Activated T-helper 2 cell treated with anti-CD3 and anti-CD28 coated beads, Interferon-gamma antibody, Interleukin-2, Interleukin-4, amounts not matched to agents 10 μg/mL and 5 μg/mL and 100 μg/mL, durations not matched to agents 14 hours and 24 hours and 36 hours (primary cell): ENCODE data around the gene TFDP1. TPM values are rescaled to one million over a fixed set of nuclear protein-coding genes. Genes with fewer than 3 reads are reported as not detected.

ENCODE experiments used
- DNase-seq: peaks from one replicate; pipeline ENCODE4 v3.0.0; 2021; ENCODE audit warnings: low spot score
- H3K27ac Mint-ChIP-seq: one replicate; pipeline ENCODE4 v1.8.0; 2021; ENCODE audit warnings: mixed read lengths
- H3K27me3 Mint-ChIP-seq: one replicate; pipeline ENCODE4 v1.8.0; 2021; ENCODE audit warnings: low read depth, mixed read lengths
- H3K36me3 Mint-ChIP-seq: one replicate; pipeline ENCODE4 v1.8.0; 2021; ENCODE audit warnings: low read depth, mixed read lengths
- H3K4me1 Mint-ChIP-seq: one replicate; pipeline ENCODE4 v1.8.0; 2021; ENCODE audit warnings: low read depth, mixed read lengths
- H3K4me3 Mint-ChIP-seq: one replicate; pipeline ENCODE4 v1.8.0; 2021; ENCODE audit warnings: low read depth, mild to moderate bottlenecking, moderate library complexity, mixed read lengths
- H3K9me3 Mint-ChIP-seq: one replicate; pipeline ENCODE4 v1.8.0; 2021; ENCODE audit warnings: mixed read lengths
- intact Hi-C: fragments of 100-400 bp; cut with micrococcal nuclease; formaldehyde crosslinking; loops from one replicate; pipeline ENCODE4 v1.15.1; 2023
- total RNA-seq: library from RNA; stranded (reverse); gene quantifications from 2 replicates; pipeline ENCODE4 v1.2.3, GENCODE V29; 2022

TFDP1 gene
- total RNA-seq, 1 donor from 2014 or later = 164 TPM

DNA sequence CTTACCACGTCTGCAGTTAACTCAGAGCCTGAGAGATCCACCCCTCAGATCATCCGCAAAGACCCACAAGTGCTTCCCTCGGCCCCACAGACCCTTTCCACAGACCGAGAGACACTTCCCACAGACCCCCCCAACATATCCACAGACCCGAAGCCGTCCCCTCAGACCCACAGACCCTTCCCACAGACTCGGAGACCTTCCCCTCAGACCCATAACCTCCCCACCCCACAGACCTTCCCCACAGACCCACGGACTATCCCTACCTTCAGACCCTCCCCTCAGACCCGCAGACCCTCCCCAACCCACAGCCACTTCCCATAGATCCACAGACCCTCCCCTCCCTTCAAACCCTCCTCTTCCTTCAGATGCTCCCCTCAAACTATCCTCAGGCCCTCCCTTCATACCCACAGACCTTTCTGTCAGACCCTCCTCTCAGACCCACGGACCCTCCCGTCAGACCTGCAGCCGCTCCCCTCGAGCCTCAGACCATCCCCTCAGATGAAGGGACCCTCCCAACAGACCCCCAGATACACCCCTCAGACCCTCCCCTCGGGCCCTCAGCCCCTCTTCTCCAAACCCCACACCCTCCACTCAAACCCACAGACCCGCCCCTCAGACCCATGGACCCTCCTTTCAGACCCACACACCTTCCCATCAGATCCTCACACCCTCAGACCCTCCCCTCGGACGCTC is 20.1 kb upstream of the TFDP1 start:
- H3K27me3 Mint-ChIP-seq = peaks cover 7% of the 10 kb centered on the region
- H3K4me1 Mint-ChIP-seq = peaks cover 4% of the 10 kb centered on the region
- DNase-seq = no peak
- H3K9me3 Mint-ChIP-seq = no peaks in the 10 kb centered on the region
- H3K4me3 Mint-ChIP-seq = no peak overlapping the region
- no peak overlapping the region for H3K27ac Mint-ChIP-seq
- intact Hi-C loops = no loop called here
- H3K36me3 Mint-ChIP-seq = no peaks in the 10 kb centered on the region

DNA sequence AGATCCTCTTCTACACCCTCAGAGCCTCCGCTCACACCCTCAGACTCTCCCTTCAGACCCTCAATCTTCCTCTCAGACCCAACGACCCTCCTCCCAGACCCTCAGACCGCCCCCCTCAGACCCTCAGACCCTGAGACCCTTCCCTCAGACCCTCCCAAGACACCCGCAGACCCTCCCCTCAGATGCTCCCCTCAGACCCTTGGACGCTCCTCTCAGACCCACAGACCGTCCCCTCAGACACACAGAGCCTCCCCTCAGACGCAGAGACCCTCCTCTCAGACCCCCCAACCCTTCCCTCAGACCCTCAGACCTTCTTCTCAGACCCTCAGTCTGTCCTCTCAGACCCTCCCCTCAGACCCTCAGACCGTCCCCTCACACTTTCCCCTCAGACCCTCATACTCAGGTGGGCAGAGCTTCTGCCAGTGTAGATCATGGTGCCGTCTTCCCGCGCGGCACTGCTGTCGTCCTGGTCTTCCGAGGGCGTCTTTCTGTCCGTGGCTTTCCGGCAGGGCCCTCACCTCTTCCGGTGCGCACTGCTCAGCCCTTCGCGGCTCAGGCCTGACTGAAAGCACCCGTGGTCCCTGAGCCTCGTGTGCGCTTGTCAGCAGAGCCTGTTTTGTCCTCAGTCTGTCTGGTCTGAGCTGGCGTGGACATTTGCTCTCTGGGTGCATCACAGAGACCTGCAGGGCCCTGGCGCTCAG is 18.9 kb upstream of the TFDP1 start:
- no peak for DNase-seq
- no peak overlapping the region for H3K27ac Mint-ChIP-seq
- H3K4me1 Mint-ChIP-seq = peaks cover 4% of the 10 kb centered on the region
- H3K9me3 Mint-ChIP-seq = no peaks in the 10 kb centered on the region
- intact Hi-C loops = no loop called here
- H3K4me3 Mint-ChIP-seq = no peak overlapping the region
- H3K36me3 Mint-ChIP-seq = no peaks in the 10 kb centered on the region
- H3K27me3 Mint-ChIP-seq = peaks cover 14% of the 10 kb centered on the region

DNA sequence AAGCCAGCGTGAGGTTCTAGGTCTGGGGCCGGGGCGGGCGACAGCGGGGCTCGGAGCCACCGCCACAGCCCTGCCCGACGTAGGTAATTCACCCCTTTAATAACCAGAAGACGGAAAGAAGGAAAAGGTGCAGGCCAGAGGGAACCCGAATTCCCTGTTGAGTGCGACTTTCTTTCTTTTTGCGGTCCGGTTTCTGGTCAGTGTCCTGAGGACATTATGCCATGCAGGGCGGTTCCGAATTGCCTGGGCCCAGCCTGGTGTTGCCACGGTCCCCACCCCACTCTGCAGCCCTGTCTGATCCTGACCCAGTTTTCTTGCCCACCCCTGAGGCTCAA is 18.4 kb upstream of the TFDP1 start:
- Mint-ChIP-seq H3K4me3 (no peak overlapping the region), H3K27me3 (peaks cover 19% of the 10 kb centered on the region), H3K4me1 (peaks cover 4% of the 10 kb centered on the region), H3K36me3 (no peaks in the 10 kb centered on the region), H3K27ac (no peak overlapping the region), H3K9me3 (no peaks in the 10 kb centered on the region)
- intact Hi-C loops = no loop called here
- no peak for DNase-seq

DNA sequence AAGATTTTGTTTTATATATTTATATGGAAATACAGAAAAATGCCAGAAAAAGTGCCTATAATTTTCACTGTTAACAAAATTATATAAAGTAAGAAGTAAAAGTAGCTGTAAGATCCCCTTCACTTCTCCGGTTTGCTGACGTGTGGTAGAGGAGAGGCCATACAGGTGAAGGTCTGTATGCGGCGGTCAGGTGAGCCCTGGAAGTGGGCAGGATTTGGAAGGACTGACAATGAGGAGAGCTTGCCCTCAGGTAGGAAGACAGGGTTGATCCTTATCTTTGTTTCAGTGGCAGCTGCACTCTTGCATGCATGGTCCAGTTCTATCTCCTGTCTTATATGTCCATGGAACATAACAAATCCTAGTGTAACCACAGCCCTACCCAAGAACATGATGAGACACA is 16.9 kb upstream of the TFDP1 start:
- Mint-ChIP-seq H3K9me3 (peaks cover 4% of the 10 kb centered on the region), H3K27ac (no peak overlapping the region), H3K36me3 (no peaks in the 10 kb centered on the region), H3K4me3 (no peak overlapping the region), H3K27me3 (peaks cover 23% of the 10 kb centered on the region), H3K4me1 (peaks cover under 1% of the 10 kb centered on the region)
- intact Hi-C loops = no loop called here
- no peak for DNase-seq

DNA sequence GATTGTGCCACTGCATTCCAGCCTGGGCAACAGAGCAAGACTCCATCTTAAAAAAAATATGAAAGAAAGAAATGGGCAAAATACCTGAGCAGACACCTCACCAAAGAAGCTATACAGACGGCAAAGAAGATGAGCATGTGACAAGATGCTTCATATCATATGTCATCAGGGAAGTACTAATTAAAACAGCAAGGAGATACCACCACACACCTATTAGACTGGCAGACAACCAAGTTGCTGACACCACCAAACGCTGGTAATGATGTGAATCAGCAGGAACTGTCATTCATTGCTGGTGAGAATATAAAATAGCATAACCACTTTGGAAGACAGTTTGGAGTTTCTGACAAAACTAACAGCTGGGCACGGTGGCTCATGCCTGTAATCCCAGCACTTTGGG is 11.5 kb upstream of the TFDP1 start:
- no peaks in the 10 kb centered on the region for H3K36me3 Mint-ChIP-seq
- H3K9me3 Mint-ChIP-seq = peaks cover 20% of the 10 kb centered on the region
- H3K27ac Mint-ChIP-seq = no peak overlapping the region
- intact Hi-C loops = no loop called here
- H3K4me3 Mint-ChIP-seq = no peak overlapping the region
- peaks cover 50% of the 10 kb centered on the region for H3K27me3 Mint-ChIP-seq
- no peak for DNase-seq
- H3K4me1 Mint-ChIP-seq = no peaks in the 10 kb centered on the region

DNA sequence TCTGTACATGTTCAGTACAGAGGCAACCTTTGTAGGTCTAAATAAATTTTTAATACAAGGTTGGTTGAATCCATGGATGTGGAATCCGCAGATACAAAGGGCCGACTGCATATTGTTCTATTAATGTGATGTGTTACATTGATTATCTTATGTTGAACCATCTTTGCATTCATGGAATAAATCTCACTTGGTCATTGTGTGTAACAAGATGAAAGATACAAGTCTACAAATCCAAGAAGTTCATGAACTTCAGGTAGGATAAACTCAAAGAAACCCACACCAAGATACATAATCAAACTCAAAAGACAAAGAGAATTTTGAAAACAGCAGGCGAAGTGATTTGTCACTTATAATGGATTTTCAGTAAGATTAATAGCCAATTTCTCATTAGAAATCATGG is 8.0 kb upstream of the TFDP1 start:
- no peak overlapping the region for H3K27ac Mint-ChIP-seq
- intact Hi-C loops = no loop called here
- H3K4me1 Mint-ChIP-seq = no peaks in the 10 kb centered on the region
- H3K36me3 Mint-ChIP-seq = no peaks in the 10 kb centered on the region
- peaks cover 32% of the 10 kb centered on the region for H3K27me3 Mint-ChIP-seq
- no peak overlapping the region for H3K4me3 Mint-ChIP-seq
- no peak for DNase-seq
- peaks cover 20% of the 10 kb centered on the region for H3K9me3 Mint-ChIP-seq

DNA sequence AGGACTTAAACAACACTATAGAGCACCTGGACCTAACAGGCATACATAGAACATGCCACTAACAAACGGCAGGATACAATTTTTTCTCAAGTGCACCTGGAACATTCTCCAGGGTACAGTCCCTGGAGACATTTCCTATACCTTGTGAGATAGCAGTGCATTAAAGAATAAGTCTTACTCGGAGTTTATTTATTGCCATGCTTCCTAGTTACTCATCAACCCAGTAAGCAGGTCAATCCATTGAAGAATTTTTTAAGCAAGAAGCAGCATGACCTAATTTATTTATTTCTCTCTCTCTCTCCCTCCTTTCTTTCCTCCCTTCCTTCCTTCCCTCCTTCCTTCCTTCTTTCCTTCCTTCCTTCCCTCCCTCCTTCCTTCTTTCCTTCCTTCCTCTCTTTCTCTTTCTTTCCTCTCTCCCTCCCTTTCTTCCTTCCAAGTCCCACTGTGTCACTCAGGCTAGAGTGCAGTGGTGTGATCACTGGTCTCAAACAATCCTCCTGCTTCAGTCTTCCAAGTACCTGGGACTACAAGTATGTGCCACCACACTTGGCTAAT is 6.6 kb upstream of the TFDP1 start:
- Mint-ChIP-seq H3K9me3 (peaks cover 16% of the 10 kb centered on the region), H3K27ac (no peak overlapping the region), H3K36me3 (no peaks in the 10 kb centered on the region), H3K4me3 (no peak overlapping the region), H3K27me3 (peaks cover 26% of the 10 kb centered on the region), H3K4me1 (no peaks in the 10 kb centered on the region)
- intact Hi-C loops = no loop called here
- DNase-seq = no peak

DNA sequence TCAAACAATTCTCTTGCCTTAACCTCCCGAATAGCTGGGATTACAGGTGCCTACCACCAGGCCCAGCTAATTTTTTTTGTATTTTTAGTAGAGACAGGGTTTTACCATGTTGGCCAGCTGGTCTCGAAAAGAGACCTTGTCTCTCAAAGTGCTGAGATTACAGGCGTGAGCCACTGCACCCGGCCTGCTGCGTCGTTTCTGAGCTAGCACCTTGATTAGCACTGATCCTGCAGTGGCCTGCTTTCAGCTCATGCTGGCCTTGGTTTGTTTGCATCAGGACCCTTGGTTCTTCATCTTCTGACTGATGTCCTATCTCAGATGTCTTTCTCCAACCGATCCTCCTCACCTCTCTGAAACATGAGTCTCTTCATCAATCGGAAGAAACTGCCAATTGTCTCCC is 4.9 kb upstream of the TFDP1 start:
- peaks cover 3% of the 10 kb centered on the region for H3K4me1 Mint-ChIP-seq
- no peak for DNase-seq
- intact Hi-C loops = no loop called here
- peaks cover 21% of the 10 kb centered on the region for H3K27me3 Mint-ChIP-seq
- H3K27ac Mint-ChIP-seq = no peak overlapping the region
- no peak overlapping the region for H3K4me3 Mint-ChIP-seq
- peaks cover 4% of the 10 kb centered on the region for H3K36me3 Mint-ChIP-seq
- peaks cover 12% of the 10 kb centered on the region for H3K9me3 Mint-ChIP-seq

DNA sequence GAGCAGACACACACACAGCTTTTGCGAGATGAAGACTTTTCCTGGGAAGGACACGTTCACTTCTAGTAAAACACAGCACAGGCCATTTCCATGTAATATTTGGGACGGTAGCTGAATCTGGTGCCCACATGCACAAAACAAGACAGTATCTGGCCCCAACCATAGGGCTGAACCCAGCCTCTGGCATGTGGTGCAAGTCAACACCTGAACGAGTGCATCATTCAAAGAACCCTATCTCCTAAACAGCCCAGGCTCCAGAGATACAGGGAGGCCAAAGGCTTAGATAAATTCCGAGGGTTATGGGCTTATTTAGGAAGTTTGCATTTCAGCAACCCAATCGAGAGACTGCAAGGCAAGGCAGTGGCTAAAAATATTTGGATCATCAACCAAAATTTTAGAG is 2.7 kb upstream of the TFDP1 start:
- peaks cover 10% of the 10 kb centered on the region for H3K27me3 Mint-ChIP-seq

DNA sequence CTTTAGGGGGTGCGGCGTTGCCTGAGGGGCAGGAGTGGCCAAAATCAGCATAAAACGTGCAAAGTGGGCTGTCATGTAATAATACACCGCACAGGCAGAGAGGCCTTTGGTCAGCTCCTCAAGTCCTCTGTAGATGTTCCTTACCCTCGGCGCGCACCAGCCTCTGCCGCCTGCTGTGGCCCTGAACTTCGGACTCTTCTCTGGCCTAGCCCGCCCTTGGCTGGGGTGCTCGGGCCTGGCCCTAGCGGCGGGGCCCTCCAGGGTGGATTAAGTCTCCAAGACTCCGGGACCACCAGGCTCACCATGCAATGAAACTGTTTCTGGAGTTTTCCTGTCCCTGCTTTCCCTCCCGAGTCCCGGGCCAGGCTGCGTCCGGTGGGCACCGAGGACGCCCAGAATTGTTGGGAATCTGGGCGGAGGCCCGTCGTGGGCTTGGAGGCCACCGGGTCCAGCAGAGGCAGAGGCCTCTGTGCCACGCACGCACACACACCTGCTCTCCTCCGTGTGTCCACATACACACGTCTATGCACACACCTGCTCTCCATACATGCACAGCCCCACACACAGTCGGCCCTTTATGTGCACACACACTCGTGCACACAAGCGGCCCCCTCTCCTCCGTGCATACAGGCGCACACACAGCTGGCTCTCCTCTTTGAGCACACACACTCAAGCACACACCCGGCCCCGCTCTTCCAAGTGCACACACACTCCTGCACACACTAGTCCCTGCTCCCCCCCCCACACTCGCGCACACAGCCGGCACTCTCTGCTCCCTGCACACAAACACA is 1.5 kb upstream of the TFDP1 start:
- H3K36me3 Mint-ChIP-seq = peaks cover 26% of the 10 kb centered on the region
- no peaks in the 10 kb centered on the region for H3K9me3 Mint-ChIP-seq
- no peak overlapping the region for H3K27ac Mint-ChIP-seq
- H3K27me3 Mint-ChIP-seq = peaks cover 2% of the 10 kb centered on the region
- peak overlapping the region; percentile 56 for H3K4me3 Mint-ChIP-seq
- H3K4me1 Mint-ChIP-seq = peaks cover 21% of the 10 kb centered on the region
- no peak for DNase-seq
- intact Hi-C loops = no loop called here

More for the DNA sequence above, 2.7 kb upstream of the TFDP1 start:
- Mint-ChIP-seq H3K4me3 (no peak overlapping the region), H3K36me3 (peaks cover 19% of the 10 kb centered on the region), H3K9me3 (peaks cover 2% of the 10 kb centered on the region), H3K27ac (no peak overlapping the region), H3K4me1 (peaks cover 16% of the 10 kb centered on the region)
- intact Hi-C loops = no loop called here
- DNase-seq = no peak

DNA sequence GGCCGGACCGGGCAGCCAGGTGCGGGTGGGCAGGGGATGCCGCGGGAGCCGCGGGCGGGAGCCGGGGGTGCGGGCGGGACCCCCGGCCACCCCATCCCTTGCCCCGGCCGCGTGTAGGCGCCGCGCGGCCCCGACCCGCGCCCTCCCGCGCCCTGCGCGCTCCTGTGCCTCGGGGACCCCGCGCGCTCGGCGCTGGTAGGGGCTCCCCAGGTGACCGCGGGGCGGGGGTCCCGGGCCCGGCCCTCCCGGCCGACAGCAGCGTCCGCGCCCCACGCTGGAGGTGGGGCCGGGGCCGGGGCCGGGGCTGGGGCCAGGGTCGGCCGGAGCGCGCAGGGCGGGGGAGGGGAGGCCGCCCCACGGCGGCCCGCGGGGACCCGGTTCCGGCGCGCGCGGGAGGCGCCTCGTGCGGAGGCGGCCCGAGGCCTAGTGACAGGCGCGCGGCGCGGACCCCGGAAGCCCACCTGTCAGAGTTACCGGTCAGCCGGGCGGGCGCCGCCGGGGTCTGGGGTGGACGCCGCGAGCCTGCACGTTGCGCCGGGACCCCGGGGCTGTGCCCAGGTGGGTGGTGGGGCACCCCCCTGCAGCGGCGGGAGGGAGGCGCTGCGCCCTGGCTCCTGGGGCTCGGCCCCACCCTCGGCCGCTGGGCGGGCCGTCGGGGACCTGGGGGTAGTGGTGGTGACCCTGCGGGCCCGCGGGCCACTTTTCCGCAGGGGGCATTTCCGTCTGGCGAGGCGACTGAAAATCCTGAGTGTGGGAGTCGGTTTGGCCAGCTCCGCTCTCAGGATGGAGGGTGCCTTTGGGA is 518 bp downstream of the TFDP1 start:
- peaks cover 41% of the 10 kb centered on the region for H3K36me3 Mint-ChIP-seq
- DNase-seq = peak; percentile 21
- H3K4me1 Mint-ChIP-seq = peaks cover 32% of the 10 kb centered on the region
- H3K4me3 Mint-ChIP-seq = peak overlapping the region; percentile 88
- intact Hi-C loops = loop anchor here (2.0 kb wide), 1 partner anchor 94 kb away; the partner anchor contains the start of gene DCUN1D2
- H3K9me3 Mint-ChIP-seq = no peaks in the 10 kb centered on the region
- no peaks in the 10 kb centered on the region for H3K27me3 Mint-ChIP-seq
- peak overlapping the region; percentile 88 for H3K27ac Mint-ChIP-seq

DNA sequence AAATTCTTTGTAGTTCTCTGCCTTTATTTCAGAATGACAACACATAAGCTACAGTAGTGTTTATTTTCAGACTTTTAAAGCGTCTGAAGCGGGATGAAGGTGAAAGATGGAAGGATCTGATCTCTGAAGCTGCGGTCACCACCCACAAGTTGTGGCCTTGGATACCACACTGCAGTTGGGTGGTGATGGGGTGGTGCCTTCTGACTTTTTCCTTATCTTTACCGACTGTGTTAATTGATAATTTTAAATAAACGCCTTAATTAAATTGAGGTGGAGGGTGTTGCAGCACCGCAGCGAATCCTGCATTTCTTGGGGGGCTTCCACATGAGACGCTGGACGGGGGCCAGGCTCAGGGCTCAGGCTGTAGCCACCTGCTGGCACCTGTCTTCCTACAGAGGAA is 1.3 kb downstream of the TFDP1 start:
- intact Hi-C loops = loop anchor here (2.0 kb wide), 1 partner anchor 95 kb away; the partner anchor contains the start of gene DCUN1D2
- H3K27me3 Mint-ChIP-seq = no peaks in the 10 kb centered on the region
- H3K4me3 Mint-ChIP-seq = peak overlapping the region; percentile 88
- H3K4me1 Mint-ChIP-seq = peaks cover 33% of the 10 kb centered on the region
- no peak for DNase-seq
- H3K27ac Mint-ChIP-seq = peak overlapping the region; percentile 88
- no peaks in the 10 kb centered on the region for H3K9me3 Mint-ChIP-seq
- peaks cover 46% of the 10 kb centered on the region for H3K36me3 Mint-ChIP-seq
